ENCODE results near the gene BANF2. TPM values are rescaled to one million over a fixed set of nuclear protein-coding genes. Genes with fewer than 3 reads are reported as not detected.
A peak's percentile ranks its signal among the peaks of the same experiment; 100 is the strongest.

BANF2 gene
- total and polyA plus RNA-seq, 2 experiments from 2014 or later, result not detected

DNA sequence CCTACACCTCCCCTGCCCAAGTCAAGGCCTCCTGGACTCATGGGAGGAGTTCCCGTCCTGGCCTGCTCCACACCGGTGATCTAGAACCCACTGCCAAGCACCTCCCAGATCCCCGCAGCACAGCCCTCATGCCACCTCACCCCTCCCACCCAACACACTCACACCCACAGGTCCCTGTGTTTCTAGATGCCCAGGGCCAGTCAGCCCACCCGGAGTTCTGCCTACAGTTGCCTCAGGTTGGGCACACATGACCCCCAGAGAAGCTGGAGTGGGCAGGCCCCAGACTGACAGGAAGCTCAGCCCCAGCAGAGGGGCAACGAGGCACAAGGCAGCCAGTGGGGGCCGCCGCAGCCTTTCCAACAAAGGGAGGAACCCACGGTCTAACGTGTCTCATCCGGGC lies 47.4 kb upstream of the BANF2 start:
- no peaks in the 10 kb centered on the region for H3K27me3 ChIP-seq (replicated peaks; ENCODE audit: insufficient read depth)
- no peak overlapping the region for H2AFZ ChIP-seq
- H3F3A ChIP-seq (ENCODE audit: insufficient read depth), result peaks cover 53% of the 10 kb centered on the region
- no peaks in the 10 kb centered on the region for H3K9me3 ChIP-seq (ENCODE audit: low read depth)
- H3K27ac ChIP-seq, result peak overlapping the region; percentile 51; the same call in 1 of the 2 replicates
- H3K9me2 ChIP-seq (ENCODE audit: insufficient read depth), result no peaks in the 10 kb centered on the region
- TF ChIP-seq EZH2 (IDR thresholded peaks at IDR 0.05; ENCODE audit: insufficient read depth, poor library complexity, severe bottlenecking), result no peak
- no peak for TF ChIP-seq EZH2phosphoT487 (IDR thresholded peaks at IDR 0.05; ENCODE audit: insufficient read depth, low read depth)
- H3K4me2 ChIP-seq (ENCODE audit: unreplicated experiment), result no peak overlapping the region
- H4K20me1 ChIP-seq (ENCODE audit: insufficient read depth), result peaks cover 18% of the 10 kb centered on the region; the same call in 1 of the 2 replicates
- no peak overlapping the region for H3K4me3 ChIP-seq
- WGBS, 2 experiments (ENCODE audit: low coverage in 1 of 2, low lambda C conversion rate in 2 of 2, missing lambda C conversion rate in 2 of 2), result 60 to 62% methylated on average over 10 of the region's 10 CpGs
- DNase-seq, result no peak
- peak overlapping the region; percentile 25; the same call in 1 of the 2 replicates for H3K9ac ChIP-seq
- H3K4me1 ChIP-seq (ENCODE audit: insufficient read depth), result peaks cover 49% of the 10 kb centered on the region
- in situ Hi-C loops (cut with MboI), result loop anchor here (25.0 kb wide), 1 partner anchor 510 kb away; no protein-coding TSS in a partner anchor
- peaks cover 12% of the 10 kb centered on the region; the same call in 1 of the 2 replicates for H3K36me3 ChIP-seq (ENCODE audit: low read depth)
- H3K79me2 ChIP-seq (ENCODE audit: insufficient read depth), result peaks cover 98% of the 10 kb centered on the region

DNA sequence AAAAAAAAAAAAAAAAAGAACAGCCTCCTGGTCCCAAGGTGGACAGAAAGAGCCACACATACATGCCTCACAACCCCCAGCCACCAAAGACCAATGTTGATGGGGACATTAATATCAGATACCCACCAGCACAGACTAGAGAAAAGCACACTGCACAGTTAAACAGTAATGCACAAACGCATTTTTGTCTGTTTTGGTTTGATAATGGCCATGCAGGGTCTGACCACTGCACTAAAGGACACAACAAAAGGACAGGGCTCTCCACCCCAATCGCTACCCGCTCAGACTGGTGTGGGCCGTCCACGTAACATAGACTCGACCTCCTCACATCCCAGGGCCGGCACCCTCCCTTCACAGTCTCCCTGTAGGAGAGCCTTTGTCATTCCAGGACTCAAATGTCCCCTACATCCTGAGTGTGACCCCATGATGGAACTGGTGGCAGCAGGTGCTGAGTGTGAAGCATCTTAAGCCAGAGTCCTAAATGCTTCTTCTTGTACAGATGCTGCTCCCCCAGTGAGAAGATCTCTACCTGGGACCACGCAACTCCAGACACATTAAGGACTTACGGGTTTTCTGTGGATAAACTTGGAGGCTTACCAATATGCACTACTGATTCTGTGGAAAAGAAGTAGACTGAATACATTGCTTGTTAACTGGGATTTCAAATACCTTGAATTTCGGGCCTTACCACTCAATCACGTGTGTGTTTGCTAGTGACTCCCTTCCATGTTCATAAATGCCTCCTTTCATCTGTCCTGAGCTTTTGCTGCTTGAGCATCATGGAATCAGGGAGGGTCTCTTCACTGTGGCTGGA lies 45.7 kb upstream of the BANF2 start:
- Histone ChIP-seq H3K36me3 (ENCODE audit: low read depth) (peaks cover 26% of the 10 kb centered on the region), H2AFZ (no peak overlapping the region), H3K27ac (peak overlapping the region; percentile 68), H3K9me2 (ENCODE audit: insufficient read depth) (no peaks in the 10 kb centered on the region), H3K4me3 (no peak overlapping the region), H3K4me1 (ENCODE audit: insufficient read depth) (peaks cover 49% of the 10 kb centered on the region), H3F3A (ENCODE audit: insufficient read depth) (peaks cover 66% of the 10 kb centered on the region), H3K9ac (peak overlapping the region; percentile 40), H3K4me2 (ENCODE audit: unreplicated experiment) (no peak overlapping the region), H3K9me3 (ENCODE audit: low read depth) (no peaks in the 10 kb centered on the region), H3K79me2 (ENCODE audit: insufficient read depth) (peaks cover 98% of the 10 kb centered on the region), H4K20me1 (ENCODE audit: insufficient read depth) (peaks cover 21% of the 10 kb centered on the region; the same call in 1 of the 2 replicates), H3K27me3 (replicated peaks; ENCODE audit: insufficient read depth) (no peaks in the 10 kb centered on the region)
- 79 to 83% methylated on average over 11 of the region's 11 CpGs for WGBS, 2 experiments (ENCODE audit: low coverage in 1 of 2, low lambda C conversion rate in 2 of 2, missing lambda C conversion rate in 2 of 2)
- no peak for DNase-seq
- TF ChIP-seq EZH2 (IDR thresholded peaks at IDR 0.05; ENCODE audit: insufficient read depth, poor library complexity, severe bottlenecking) (no peak), EZH2phosphoT487 (IDR thresholded peaks at IDR 0.05; ENCODE audit: insufficient read depth, low read depth) (no peak)
- in situ Hi-C loops (cut with MboI), result loop anchor here (25.0 kb wide), 1 partner anchor 508 kb away; no protein-coding TSS in a partner anchor

GRCh38 chr20:17654649-17655285 lies 45.0 kb upstream of the BANF2 start:
- in situ Hi-C loops (cut with MboI), result loop anchor here (25.0 kb wide), 1 partner anchor 508 kb away; no protein-coding TSS in a partner anchor
- Histone ChIP-seq H2AFZ (no peak overlapping the region), H3K27ac (peak overlapping the region; percentile 68), H3K9me2 (ENCODE audit: insufficient read depth) (no peaks in the 10 kb centered on the region), H3K4me2 (ENCODE audit: unreplicated experiment) (peak overlapping the region; percentile 15), H3K27me3 (replicated peaks; ENCODE audit: insufficient read depth) (no peaks in the 10 kb centered on the region), H3K36me3 (ENCODE audit: low read depth) (peaks cover 27% of the 10 kb centered on the region), H3K79me2 (ENCODE audit: insufficient read depth) (peaks cover 100% of the 10 kb centered on the region), H3K9me3 (ENCODE audit: low read depth) (no peaks in the 10 kb centered on the region), H3K4me3 (no peak overlapping the region), H3K9ac (peak overlapping the region; percentile 40), H3F3A (ENCODE audit: insufficient read depth) (peaks cover 70% of the 10 kb centered on the region), H3K4me1 (ENCODE audit: insufficient read depth) (peaks cover 49% of the 10 kb centered on the region), H4K20me1 (ENCODE audit: insufficient read depth) (peaks cover 21% of the 10 kb centered on the region; the same call in 1 of the 2 replicates)
- TF ChIP-seq EZH2phosphoT487 (IDR thresholded peaks at IDR 0.05; ENCODE audit: insufficient read depth, low read depth) (no peak), EZH2 (IDR thresholded peaks at IDR 0.05; ENCODE audit: insufficient read depth, poor library complexity, severe bottlenecking) (no peak)
- DNase-seq, result peak; percentile 71
- WGBS, 2 experiments (ENCODE audit: low coverage in 1 of 2, low lambda C conversion rate in 2 of 2, missing lambda C conversion rate in 2 of 2), result 46 to 57% methylated on average over 7 of the region's 7 CpGs

GRCh38 chr20:17655286-17655651 lies 44.5 kb upstream of the BANF2 start:
- peaks cover 75% of the 10 kb centered on the region for H3F3A ChIP-seq (ENCODE audit: insufficient read depth)
- peak; percentile 53 for DNase-seq
- no peak overlapping the region for H3K4me3 ChIP-seq
- H3K9ac ChIP-seq, result no peak overlapping the region
- peak overlapping the region; percentile 68 for H3K27ac ChIP-seq
- in situ Hi-C loops (cut with MboI), result loop anchor here (25.0 kb wide), 1 partner anchor 507 kb away; no protein-coding TSS in a partner anchor
- H2AFZ ChIP-seq, result no peak overlapping the region
- WGBS, 2 experiments (ENCODE audit: low coverage in 1 of 2, low lambda C conversion rate in 2 of 2, missing lambda C conversion rate in 2 of 2), result 74% methylated on average over 7 of the region's 7 CpGs
- no peaks in the 10 kb centered on the region for H3K9me2 ChIP-seq (ENCODE audit: insufficient read depth)
- TF ChIP-seq EZH2phosphoT487 (IDR thresholded peaks at IDR 0.05; ENCODE audit: insufficient read depth, low read depth) (no peak), EZH2 (IDR thresholded peaks at IDR 0.05; ENCODE audit: insufficient read depth, poor library complexity, severe bottlenecking) (no peak)
- peak overlapping the region; percentile 15 for H3K4me2 ChIP-seq (ENCODE audit: unreplicated experiment)
- H3K4me1 ChIP-seq (ENCODE audit: insufficient read depth), result peaks cover 49% of the 10 kb centered on the region
- H3K27me3 ChIP-seq (replicated peaks; ENCODE audit: insufficient read depth), result no peaks in the 10 kb centered on the region
- peaks cover 100% of the 10 kb centered on the region for H3K79me2 ChIP-seq (ENCODE audit: insufficient read depth)
- peaks cover 32% of the 10 kb centered on the region for H3K36me3 ChIP-seq (ENCODE audit: low read depth)
- H4K20me1 ChIP-seq (ENCODE audit: insufficient read depth), result peaks cover 21% of the 10 kb centered on the region; the same call in 1 of the 2 replicates
- H3K9me3 ChIP-seq (ENCODE audit: low read depth), result no peaks in the 10 kb centered on the region

All from GM23248 (cell line).